Thoracic aorta (tissue), 2 donors: ENCODE measurements around the gene ZNF511. TPM values are rescaled to one million over a fixed set of nuclear protein-coding genes. Genes with fewer than 3 reads are reported as not detected.

Experiments
- ATAC-seq: fragments of 150-250 bp; one replicate; pipeline ENCODE4 v1.8.0; 2017; ENCODE audit warnings: low read depth; ENCODE audit not compliant: insufficient number of reproducible peaks, low FRiP score
- DNase-seq: peaks from one replicate; pipeline ENCODE4 v3.0.0-alpha.2; 2020; ENCODE audit warnings: low spot score
- H3K27ac ChIP-seq, 2 donors: fragments of 200-600 bp; sonication (generic); 1 replicate in 1 of 2; 2 replicates in 1 of 2; pipeline ENCODE4 v1.5.1; 2016; ENCODE audit warnings: mild to moderate bottlenecking in 2 of 2, moderate library complexity in 2 of 2
- H3K27me3 ChIP-seq: fragments of 200-600 bp; sonication (generic); replicated peaks from 2 replicates; pipeline ENCODE4 v1.6.0; 2016; ENCODE audit warnings: mild to moderate bottlenecking; ENCODE audit not compliant: insufficient read depth
- H3K36me3 ChIP-seq: fragments of 200-600 bp; sonication (generic); one replicate; pipeline ENCODE4 v1.5.1; 2016
- H3K4me1 ChIP-seq, 2 donors: fragments of 200-600 bp; sonication (generic); 1 replicate in 1 of 2; 2 replicates in 1 of 2; pipeline versions ENCODE4 v1.5.1 to v1.6.0; 2016; ENCODE audit warnings: low read depth in 2 of 2, mild to moderate bottlenecking in 1 of 2; ENCODE audit not compliant: control insufficient read depth in 1 of 2
- H3K4me3 ChIP-seq: fragments of 200-600 bp; sonication (generic); 2 replicates; pipeline ENCODE4 v1.5.1; 2016; ENCODE audit warnings: mild to moderate bottlenecking
- H3K9me3 ChIP-seq: fragments of 200-600 bp; sonication (generic); 2 replicates; pipeline ENCODE4 v1.5.1; 2016
- CTCF ChIP-seq: fragments of 200-600 bp; sonication (generic); IDR thresholded peaks from one replicate; pipeline ENCODE4 v1.5.1; 2019; ENCODE audit warnings: antibody characterized with exemption
- total RNA-seq, 2 donors: library from RNA; depleted of rRNA; stranded (reverse); fragments of >200 nt; gene quantifications; one replicate each; pipeline versions ENCODE4 v1.1.0 to v1.2.3, GENCODE V29; 2016

Gene ZNF511
- total RNA-seq, 2 donors from 2014 or later: 20.0 to 33.2 TPM

DNA sequence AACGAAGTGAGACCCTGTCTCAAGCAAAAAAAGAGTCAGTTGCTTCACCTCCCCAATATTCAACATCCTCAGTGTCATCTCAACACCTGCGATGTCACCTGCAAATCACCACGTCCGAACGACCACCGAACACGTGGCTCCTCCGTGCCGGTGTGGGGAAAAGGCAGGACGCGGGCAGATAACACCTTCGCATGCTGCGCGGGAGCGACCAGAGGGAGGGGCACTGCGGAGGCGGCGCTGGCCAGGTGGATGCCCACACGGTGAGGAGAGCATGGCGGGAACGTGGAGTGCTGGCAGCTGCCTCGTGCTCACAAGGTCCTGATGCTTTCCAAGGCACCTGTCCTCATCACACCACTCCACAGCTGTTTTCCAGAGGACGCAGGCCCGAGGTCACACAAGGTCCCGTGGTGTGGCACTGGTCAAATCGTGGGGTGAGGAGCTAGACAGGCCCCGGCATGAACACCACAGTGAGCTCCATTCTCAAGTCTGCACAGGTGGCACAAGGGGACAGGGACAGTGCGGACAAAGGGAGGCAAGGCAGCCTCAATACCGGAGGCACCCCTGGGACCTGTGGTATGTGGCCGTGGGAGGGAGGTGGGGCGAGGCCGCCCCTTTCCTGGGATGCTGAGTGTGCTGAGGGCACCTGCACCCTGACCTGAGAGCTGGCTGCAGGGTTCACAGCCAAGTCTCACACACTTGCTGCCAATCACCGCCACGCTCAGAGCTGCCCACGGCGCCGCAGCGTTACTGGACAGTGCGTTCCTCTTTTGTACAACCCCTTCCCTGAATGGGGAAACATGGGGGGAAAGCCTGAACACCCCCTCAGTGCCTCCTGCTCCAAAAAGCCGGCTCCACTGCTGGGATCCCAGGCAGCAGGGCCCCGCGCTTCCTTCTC lies 13.0 kb upstream of the ZNF511 start:
- no peaks in the 10 kb centered on the region for H3K9me3 ChIP-seq
- no peaks in the 10 kb centered on the region for H3K4me1 ChIP-seq
- H3K36me3 ChIP-seq: peaks cover 73% of the 10 kb centered on the region
- no peaks in the 10 kb centered on the region for H3K27me3 ChIP-seq
- no peak for DNase-seq
- TF ChIP-seq CTCF: no peak
- no peak for ATAC-seq
- no peak overlapping the region for H3K4me3 ChIP-seq
- no peak overlapping the region for H3K27ac ChIP-seq

DNA sequence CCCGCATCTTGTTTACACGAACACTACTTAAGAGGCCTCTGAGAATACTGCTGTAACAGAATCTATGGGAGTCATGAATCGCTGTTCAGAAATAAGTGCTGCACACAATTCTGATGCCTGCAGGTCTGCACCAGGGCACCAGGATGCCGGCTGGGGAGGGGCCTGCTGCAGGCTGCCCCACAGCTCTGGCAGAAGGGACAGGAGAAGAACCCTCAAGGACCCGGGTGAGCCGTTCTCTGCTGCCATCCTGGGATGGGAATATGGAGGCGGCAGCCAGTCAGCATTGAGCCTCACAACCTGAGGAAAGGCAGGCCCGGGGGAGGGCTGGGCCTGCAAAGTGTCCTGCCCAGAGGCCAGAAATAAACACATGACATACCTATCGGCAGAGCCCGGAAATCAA lies 11.2 kb upstream of the ZNF511 start:
- H3K36me3 ChIP-seq: peaks cover 84% of the 10 kb centered on the region
- DNase-seq (no peak), ATAC-seq (no peak)
- TF ChIP-seq CTCF: no peak
- H3K9me3 ChIP-seq: no peaks in the 10 kb centered on the region
- no peak overlapping the region for H3K4me3 ChIP-seq
- H3K4me1 ChIP-seq: no peaks in the 10 kb centered on the region
- no peaks in the 10 kb centered on the region for H3K27me3 ChIP-seq
- H3K27ac ChIP-seq: no peak overlapping the region

DNA sequence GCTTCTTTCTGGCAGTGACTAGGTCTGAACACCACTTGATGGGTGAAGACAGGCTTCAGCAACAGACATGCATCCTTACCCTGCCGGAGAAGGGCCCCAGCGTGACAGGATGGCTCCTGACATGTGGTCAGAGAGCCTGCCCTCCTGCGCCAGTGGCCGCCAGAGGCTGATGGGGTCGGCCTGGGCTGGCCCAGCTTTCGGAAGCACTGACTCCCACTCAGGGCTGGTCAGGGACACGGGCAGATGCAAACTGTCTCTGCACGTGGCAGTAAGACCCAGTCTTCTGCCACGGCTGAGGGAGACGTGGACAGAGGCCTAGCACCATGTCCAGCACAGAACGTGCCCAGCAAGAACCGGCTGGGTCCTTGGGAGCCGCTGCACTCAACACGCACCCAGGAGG lies 10.2 kb upstream of the ZNF511 start:
- H3K27me3 ChIP-seq: no peaks in the 10 kb centered on the region
- no peak overlapping the region for H3K4me3 ChIP-seq
- peaks cover 77% of the 10 kb centered on the region for H3K36me3 ChIP-seq
- no peaks in the 10 kb centered on the region for H3K9me3 ChIP-seq
- no peak for DNase-seq
- no peak for ATAC-seq
- TF ChIP-seq CTCF: no peak
- H3K27ac ChIP-seq: no peak overlapping the region
- H3K4me1 ChIP-seq: no peaks in the 10 kb centered on the region

- ATAC-seq (no peak), DNase-seq (no peak)
- Histone ChIP-seq H3K27me3 (no peaks in the 10 kb centered on the region), H3K4me3 (no peak overlapping the region), H3K36me3 (peaks cover 73% of the 10 kb centered on the region), H3K9me3 (no peaks in the 10 kb centered on the region), H3K4me1 (no peaks in the 10 kb centered on the region), H3K27ac (no peak overlapping the region)
- TF ChIP-seq CTCF: no peak
These were observed 9.5 kb upstream of the ZNF511 start for GRCh38 chr10:133299224-133299623.

DNA sequence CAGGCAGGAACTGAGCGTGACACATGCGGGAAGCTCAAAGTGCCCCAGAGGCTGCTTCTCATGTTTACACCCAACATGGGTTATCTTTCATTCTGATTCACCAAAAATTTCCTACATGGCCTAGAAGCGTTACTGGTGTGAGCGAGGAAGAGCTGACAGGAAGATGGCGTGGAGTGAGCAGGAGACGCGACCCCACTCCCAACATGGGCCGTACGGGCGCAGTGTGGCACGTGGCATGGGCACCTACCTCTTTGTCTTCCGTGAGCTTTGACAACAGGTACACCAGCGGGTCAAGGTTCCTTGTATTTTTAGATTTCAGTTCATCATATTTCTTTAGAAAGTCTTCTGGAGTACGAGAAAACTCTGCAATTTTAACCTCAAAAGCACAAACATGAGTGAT lies 9.0 kb upstream of the ZNF511 start:
- ATAC-seq: no peak
- peaks cover 71% of the 10 kb centered on the region for H3K36me3 ChIP-seq

More for the DNA sequence above, 9.0 kb upstream of the ZNF511 start:
- DNase-seq: no peak
- Histone ChIP-seq H3K4me1 (no peaks in the 10 kb centered on the region), H3K27ac (no peak overlapping the region), H3K27me3 (no peaks in the 10 kb centered on the region), H3K9me3 (no peaks in the 10 kb centered on the region), H3K4me3 (no peak overlapping the region)
- no peak for TF ChIP-seq CTCF
